Measurements from ENCODE around the gene CDC5L.

DNA sequence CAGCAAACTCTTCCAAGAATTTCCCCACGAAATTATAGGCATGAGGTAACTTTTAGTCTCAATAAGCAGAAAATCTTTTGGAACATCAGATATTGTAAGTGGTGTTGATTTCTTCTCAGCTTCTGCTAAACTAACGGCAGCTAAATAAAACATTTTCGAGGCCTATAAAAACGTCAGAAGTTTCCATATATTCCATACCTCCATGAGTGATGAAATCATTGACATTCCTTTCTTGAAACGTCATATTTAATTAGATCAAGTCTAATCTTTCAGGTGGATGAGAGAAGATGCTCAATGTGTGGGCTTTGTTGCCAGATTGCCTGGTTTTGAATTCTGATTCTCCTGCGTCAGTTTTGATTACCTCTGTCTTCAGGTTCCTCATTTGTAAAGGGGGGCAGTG lies 81.3 kb downstream of the CDC5L start:
- TF ChIP-seq, protein P1, sequence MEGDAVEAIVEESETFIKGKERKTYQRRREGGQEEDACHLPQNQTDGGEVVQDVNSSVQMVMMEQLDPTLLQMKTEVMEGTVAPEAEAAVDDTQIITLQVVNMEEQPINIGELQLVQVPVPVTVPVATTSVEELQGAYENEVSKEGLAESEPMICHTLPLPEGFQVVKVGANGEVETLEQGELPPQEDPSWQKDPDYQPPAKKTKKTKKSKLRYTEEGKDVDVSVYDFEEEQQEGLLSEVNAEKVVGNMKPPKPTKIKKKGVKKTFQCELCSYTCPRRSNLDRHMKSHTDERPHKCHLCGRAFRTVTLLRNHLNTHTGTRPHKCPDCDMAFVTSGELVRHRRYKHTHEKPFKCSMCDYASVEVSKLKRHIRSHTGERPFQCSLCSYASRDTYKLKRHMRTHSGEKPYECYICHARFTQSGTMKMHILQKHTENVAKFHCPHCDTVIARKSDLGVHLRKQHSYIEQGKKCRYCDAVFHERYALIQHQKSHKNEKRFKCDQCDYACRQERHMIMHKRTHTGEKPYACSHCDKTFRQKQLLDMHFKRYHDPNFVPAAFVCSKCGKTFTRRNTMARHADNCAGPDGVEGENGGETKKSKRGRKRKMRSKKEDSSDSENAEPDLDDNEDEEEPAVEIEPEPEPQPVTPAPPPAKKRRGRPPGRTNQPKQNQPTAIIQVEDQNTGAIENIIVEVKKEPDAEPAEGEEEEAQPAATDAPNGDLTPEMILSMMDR (IDR thresholded peaks at IDR 0.05) = no peak
- TF ChIP-seq EP300 (IDR thresholded peaks at IDR 0.05) (no peak), POLR2A (IDR thresholded peaks at IDR 0.05) (no peak)
